Muscle of leg (tissue), 11 donors: ENCODE data around the gene HOXC10. TPM values are rescaled to one million over a fixed set of nuclear protein-coding genes. Genes with fewer than 3 reads are reported as not detected.

ENCODE experiments used
- DNase-seq: peaks from one replicate; pipeline ENCODE4 v3.0.0; 2013
- H3K27ac ChIP-seq: one replicate; pipeline ENCODE4 v1.5.1; 2013; ENCODE audit warnings: mild to moderate bottlenecking, low read length, control low read depth
- H3K27me3 ChIP-seq: one replicate; pipeline ENCODE4 v1.6.1; 2013; ENCODE audit warnings: low read length; ENCODE audit not compliant: control insufficient read depth, insufficient read depth
- H3K36me3 ChIP-seq: one replicate; pipeline ENCODE4 v1.6.1; 2013; ENCODE audit warnings: low read length; ENCODE audit not compliant: control insufficient read depth, insufficient read depth
- H3K4me1 ChIP-seq: one replicate; pipeline ENCODE4 v1.6.1; 2013; ENCODE audit warnings: low read length; ENCODE audit not compliant: control insufficient read depth, insufficient read depth
- H3K4me3 ChIP-seq: one replicate; pipeline ENCODE4 v1.5.1; 2013; ENCODE audit warnings: low read length, control low read depth
- H3K9me3 ChIP-seq: replicated peaks from 2 replicates; pipeline ENCODE4 v1.6.1; 2013; ENCODE audit warnings: low read depth, low read length; ENCODE audit not compliant: control insufficient read depth
- WGBS: methylation state at CpG from one replicate; pipeline ENCODE4 v1.1.5; 2013; ENCODE audit warnings: missing lambda C conversion rate; ENCODE audit not compliant: insufficient coverage; 5-methylcytosine and 5-hydroxymethylcytosine counted together
- polyA plus RNA-seq, 8 donors: library from polyadenylated mRNA; unstranded; fragments of 120-200 nt; gene quantifications; one replicate each; pipeline versions ENCODE4 v1.2.1 to v1.2.3, GENCODE V29; 2013; ENCODE audit warnings: inconsistent platforms in 1 of 8, low replicate concordance in 1 of 8; ENCODE audit not compliant: insufficient read length in 8 of 8, insufficient read depth in 1 of 8
- total RNA-seq: library from RNA; stranded (reverse); fragments of 120-200 nt; gene quantifications from one replicate; pipeline ENCODE4 v1.2.4, GENCODE V29; 2013

Gene HOXC10
- total and polyA plus RNA-seq, 9 donors, result 7.6 to 57.7 (median 48.6) TPM

DNA sequence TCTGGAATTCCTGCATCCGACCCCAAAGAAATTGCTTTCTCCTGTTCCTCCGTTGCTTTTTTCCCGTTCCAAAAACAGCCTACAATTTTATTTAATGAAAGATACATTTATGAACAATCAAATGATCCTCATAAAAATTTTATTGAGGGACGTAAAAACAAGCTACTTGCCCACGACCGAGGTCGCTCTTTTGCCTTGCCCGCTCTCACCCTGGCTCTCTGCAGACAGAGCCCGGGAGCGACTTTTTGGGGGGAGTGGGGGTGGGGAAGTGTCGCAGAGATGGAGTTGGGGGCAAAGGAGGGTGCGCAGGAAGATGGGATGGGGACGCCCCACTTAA is 13.9 kb downstream of the HOXC10 start:
- WGBS, result 0% methylated on average over 1 of the region's 13 CpGs
- H3K9me3 ChIP-seq, result no peaks in the 10 kb centered on the region
- peak overlapping the region; percentile 99 for H3K27ac ChIP-seq
- peak overlapping the region; percentile 81 for H3K4me3 ChIP-seq
- H3K27me3 ChIP-seq, result peaks cover 84% of the 10 kb centered on the region
- H3K4me1 ChIP-seq, result peaks cover 75% of the 10 kb centered on the region
- peaks cover 9% of the 10 kb centered on the region for H3K36me3 ChIP-seq
- no peak for DNase-seq

DNA sequence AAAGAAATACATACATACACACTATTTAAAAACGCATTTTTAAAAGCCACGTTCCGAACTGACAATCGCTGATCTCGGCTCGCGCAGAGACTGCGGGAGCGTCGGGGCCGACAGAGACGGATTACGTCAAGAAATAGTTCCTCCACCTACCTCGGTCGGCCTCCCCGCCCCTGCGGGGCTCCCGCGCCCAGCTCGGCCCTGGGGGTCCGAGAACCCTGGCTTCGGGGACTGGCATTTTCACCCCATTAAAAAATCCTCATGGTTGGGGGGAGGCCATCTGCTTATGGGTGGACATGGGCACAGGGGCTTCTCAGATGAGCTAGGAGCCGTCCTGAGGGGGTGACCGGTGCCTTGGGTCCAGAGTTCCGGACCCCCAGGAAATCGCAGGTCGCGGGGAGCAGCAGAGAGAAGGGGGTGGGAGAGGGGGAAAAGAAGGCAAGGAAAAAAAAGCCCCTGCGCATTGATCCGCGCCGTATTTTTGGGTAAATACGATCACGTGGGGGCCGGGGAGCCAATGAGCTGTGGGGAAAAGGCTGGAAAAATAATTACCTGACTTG is 14.7 kb downstream of the HOXC10 start:
- H3K4me1 ChIP-seq, result peaks cover 78% of the 10 kb centered on the region
- peaks cover 9% of the 10 kb centered on the region for H3K36me3 ChIP-seq
- 0% methylated on average over 16 of the region's 35 CpGs for WGBS
- peaks cover 82% of the 10 kb centered on the region for H3K27me3 ChIP-seq
- peak; percentile 97 for DNase-seq
- H3K4me3 ChIP-seq, result peak overlapping the region; percentile 81
- peak overlapping the region; percentile 99 for H3K27ac ChIP-seq
- H3K9me3 ChIP-seq, result no peaks in the 10 kb centered on the region

DNA sequence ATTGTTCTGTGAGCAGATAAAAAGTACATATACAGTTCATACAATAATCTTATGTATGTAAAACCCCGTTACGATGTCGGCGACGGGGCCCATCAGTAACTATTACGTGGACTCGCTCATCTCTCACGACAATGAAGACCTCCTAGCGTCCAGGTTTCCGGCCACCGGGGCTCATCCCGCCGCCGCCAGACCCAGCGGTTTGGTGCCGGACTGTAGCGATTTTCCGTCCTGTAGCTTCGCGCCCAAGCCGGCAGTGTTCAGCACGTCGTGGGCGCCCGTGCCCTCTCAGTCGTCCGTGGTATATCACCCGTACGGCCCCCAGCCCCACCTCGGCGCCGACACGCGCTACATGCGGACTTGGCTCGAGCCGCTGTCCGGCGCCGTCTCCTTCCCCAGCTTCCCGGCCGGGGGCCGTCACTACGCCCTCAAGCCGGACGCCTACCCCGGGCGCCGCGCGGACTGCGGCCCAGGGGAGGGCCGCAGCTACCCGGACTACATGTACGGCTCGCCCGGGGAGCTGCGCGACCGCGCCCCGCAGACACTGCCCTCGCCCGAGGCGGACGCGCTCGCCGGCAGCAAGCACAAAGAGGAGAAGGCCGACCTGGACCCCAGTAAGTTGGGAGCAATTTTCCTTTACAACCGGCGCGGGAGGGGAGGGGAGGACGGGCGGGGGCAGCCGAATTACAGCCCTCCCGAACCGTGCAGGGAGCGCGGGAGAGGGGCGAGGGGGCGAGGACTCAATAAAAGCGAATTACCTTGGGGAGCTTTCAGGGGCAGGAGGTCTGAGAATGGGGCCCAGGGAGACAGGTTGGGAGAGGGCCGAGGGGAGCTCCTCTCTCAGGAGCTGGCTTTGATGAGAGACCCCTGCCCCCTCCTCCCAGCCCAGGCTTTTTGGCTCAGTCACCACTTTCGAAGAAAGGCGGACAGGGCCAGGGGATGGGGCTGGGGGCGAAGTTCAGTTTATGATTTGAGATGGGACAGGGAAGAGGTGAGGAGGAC is 15.5 kb downstream of the HOXC10 start, which contains the start of gene HOXC9:
TSS of gene HOXC9 (plus strand) at position 46 of the 999 bp plus-strand sequence. CDS start at position 74, 28 bp downstream.
- H3K4me1 ChIP-seq, result peaks cover 79% of the 10 kb centered on the region

DNA sequence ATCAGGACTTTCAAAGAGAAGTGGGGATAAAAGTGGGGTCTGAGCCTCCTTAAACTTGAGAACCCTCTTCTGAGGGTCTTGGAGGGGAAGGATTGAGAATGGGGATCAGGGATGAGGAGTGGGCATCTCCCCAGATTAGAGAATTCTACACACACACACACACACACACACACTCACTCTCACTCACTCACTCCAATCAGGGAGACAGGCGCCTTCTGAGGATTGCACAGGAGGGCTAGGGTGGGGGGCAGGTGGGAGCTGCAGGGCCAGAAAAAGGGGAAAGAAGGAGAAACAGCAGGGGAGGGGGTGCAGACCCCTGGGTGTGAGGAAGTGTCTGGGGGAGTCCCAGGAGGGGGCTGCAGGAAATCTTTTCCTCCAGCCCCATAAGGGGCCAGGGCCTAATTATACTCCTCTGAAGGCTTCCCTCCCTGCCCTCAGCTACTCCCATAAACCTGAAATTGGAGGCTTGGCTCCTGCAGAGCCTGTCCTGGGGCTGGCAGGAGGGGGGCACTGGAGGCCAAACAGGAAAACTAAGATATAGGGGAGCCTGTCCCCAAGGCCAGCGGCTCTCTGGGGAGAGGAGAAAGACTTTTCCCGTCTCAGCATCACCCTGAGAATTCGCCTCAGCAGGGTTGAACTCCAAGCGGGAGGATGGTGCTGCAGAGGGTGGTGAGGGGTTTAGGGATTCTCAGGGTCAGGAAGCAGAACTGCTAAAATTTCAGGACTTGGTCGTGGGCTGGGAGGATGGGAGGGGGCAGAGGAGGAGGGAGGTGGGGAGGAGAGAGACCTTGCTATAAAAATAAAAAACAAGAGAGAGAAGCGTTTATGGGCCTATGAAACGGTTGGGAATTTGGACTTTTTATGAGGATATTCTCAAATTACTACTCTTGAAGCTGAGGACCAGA is 16.6 kb downstream of the HOXC10 start:
- peaks cover 84% of the 10 kb centered on the region for H3K4me1 ChIP-seq
- peaks cover 12% of the 10 kb centered on the region for H3K36me3 ChIP-seq
- peak overlapping the region; percentile 99 for H3K27ac ChIP-seq
- no peak for DNase-seq
- peaks cover 79% of the 10 kb centered on the region for H3K27me3 ChIP-seq
- WGBS, result 6% methylated on average over 5 of the region's 8 CpGs
- peak overlapping the region; percentile 81 for H3K4me3 ChIP-seq
- no peaks in the 10 kb centered on the region for H3K9me3 ChIP-seq

More for the DNA sequence above, 15.5 kb downstream of the HOXC10 start, which contains the start of gene HOXC9:
- H3K27ac ChIP-seq, result peak within 1 kb of the TSS; percentile 99
- H3K36me3 ChIP-seq, result peaks cover 9% of the 10 kb centered on the region
- H3K4me3 ChIP-seq, result peak within 1 kb of the TSS; percentile 81
- peaks cover 80% of the 10 kb centered on the region for H3K27me3 ChIP-seq
- WGBS, result 0% methylated on average over 72 of the region's 87 CpGs
- no peak for DNase-seq
- no peaks in the 10 kb centered on the region for H3K9me3 ChIP-seq

DNA sequence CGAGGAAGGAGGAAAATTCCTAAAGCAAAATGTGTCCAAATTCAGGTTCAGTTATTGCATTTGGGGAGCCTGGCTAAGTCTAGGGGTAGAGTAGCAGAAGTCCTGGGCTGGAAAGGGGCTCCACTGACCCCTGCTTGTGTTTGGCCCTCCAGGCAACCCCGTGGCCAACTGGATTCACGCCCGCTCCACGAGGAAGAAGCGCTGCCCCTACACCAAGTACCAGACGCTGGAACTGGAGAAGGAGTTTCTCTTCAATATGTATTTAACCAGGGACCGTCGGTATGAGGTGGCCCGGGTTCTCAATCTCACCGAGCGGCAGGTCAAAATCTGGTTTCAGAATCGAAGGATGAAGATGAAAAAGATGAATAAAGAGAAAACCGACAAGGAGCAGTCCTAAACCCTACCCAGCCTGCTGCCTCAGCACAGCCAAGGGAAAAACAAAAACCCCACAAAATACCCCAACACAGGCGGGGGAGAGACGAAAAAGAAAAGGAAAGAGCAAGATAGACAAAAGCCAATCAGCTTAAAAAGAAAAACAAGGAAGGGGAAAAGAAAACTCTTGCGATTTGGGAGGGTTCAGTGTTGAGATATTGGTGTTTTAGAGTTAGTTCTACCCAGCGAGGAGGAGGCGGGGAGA is 17.4 kb downstream of the HOXC10 start:
- Histone ChIP-seq H3K4me1 (peaks cover 84% of the 10 kb centered on the region), H3K27me3 (peaks cover 80% of the 10 kb centered on the region), H3K27ac (peak overlapping the region; percentile 99), H3K36me3 (peaks cover 13% of the 10 kb centered on the region), H3K9me3 (no peaks in the 10 kb centered on the region), H3K4me3 (peak overlapping the region; percentile 81)
- DNase-seq, result no peak
- 23% methylated on average over 2 of the region's 19 CpGs for WGBS

DNA sequence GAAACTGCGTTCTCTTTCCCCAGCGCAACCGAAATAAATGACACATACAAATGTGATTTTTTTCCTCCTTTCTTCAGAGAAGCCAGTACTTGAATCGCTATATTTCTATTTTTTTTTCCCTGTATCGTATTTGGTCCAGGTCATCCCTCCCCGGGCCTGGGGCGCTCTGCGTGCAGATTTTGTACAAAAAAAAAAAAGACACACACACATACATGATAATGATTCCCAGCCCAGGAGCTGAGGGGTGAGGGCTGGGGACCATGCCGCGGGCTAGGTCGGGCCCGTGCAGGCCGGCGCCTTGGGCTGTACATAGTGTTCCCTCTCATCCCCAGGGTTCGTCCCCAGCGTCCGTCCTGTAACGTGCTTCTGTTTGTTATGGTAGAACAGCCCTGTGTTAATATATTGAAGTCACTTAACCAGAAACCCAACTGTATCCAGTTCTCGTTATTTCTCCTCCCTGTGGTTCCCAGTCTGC is 18.0 kb downstream of the HOXC10 start:
- peak overlapping the region; percentile 8 for H3K4me3 ChIP-seq
- peak overlapping the region; percentile 99 for H3K27ac ChIP-seq
- WGBS, result 51% methylated on average over 4 of the region's 19 CpGs
- H3K36me3 ChIP-seq, result peaks cover 13% of the 10 kb centered on the region
- no peak for DNase-seq
- no peaks in the 10 kb centered on the region for H3K9me3 ChIP-seq
- peaks cover 78% of the 10 kb centered on the region for H3K27me3 ChIP-seq
- peaks cover 82% of the 10 kb centered on the region for H3K4me1 ChIP-seq

DNA sequence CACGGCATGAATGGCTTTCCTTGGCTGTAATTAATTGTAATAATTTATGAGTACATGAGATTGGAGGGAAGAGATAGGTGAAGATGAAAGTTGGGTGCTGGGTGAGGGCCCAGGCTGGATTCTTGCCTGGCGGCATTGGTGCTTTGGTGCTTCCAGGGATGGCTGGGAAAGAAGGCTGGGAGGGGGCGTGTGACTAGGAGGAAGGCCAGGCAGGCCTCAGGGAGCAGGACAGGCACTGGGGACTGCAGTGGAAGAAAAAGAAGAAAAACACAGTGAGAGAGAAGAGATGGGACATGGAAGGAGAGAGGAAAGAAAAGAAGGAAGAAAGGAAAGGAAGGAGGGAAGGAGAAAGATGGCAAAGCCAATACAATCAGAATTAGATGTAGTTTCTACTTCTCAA is 18.7 kb downstream of the HOXC10 start:
- H3K27ac ChIP-seq, result peak overlapping the region; percentile 99
- 34% methylated on average over 3 of the region's 3 CpGs for WGBS
- H3K4me1 ChIP-seq, result peaks cover 81% of the 10 kb centered on the region
- no peaks in the 10 kb centered on the region for H3K9me3 ChIP-seq
- peaks cover 13% of the 10 kb centered on the region for H3K36me3 ChIP-seq
- H3K27me3 ChIP-seq, result peaks cover 77% of the 10 kb centered on the region
- no peak for DNase-seq
- H3K4me3 ChIP-seq, result no peak overlapping the region

DNA sequence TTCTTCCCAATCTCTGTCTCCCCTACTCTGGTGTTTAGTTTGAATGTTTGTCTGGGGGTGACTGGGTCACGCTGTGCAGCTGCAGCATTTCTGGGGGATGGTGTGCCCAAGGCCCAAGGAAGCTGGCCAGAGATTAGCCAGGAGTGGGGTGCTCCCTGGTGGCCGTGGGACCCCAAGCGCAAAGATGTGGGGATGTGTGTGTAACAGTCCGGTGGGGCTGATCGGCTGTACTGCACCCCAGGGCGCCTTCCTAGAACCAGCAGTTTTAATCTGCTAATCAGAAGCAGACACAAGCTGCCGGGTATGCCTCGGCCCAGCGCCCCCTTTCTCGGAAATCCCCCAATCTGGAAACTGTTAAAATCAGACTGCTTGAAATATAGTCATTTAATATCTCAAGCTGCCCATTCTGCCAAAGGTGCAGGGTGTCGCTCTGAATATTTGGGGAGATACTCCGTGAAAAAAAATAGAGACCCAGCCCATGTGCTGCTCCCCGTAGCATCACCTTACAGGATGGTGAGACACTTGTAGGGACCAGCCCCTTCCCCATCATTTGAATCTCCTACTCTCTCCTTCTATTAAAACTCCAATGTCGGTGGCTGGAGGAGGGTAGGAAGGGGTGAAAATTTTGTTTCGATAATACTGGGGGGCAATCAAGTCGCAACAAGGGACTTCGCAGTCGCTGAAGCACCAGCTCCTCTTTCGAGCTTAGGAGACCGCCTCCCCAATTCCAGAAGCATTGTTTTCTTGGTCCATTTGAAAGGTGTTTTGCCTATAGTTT is 19.3 kb downstream of the HOXC10 start:
- Histone ChIP-seq H3K27me3 (peaks cover 73% of the 10 kb centered on the region), H3K9me3 (no peaks in the 10 kb centered on the region), H3K4me1 (peaks cover 76% of the 10 kb centered on the region), H3K36me3 (peaks cover 13% of the 10 kb centered on the region), H3K27ac (peak overlapping the region; percentile 99), H3K4me3 (no peak overlapping the region)
- DNase-seq, result no peak
- 47% methylated on average over 2 of the region's 20 CpGs for WGBS
